ENCODE data around the gene AURKAIP1.

DNA sequence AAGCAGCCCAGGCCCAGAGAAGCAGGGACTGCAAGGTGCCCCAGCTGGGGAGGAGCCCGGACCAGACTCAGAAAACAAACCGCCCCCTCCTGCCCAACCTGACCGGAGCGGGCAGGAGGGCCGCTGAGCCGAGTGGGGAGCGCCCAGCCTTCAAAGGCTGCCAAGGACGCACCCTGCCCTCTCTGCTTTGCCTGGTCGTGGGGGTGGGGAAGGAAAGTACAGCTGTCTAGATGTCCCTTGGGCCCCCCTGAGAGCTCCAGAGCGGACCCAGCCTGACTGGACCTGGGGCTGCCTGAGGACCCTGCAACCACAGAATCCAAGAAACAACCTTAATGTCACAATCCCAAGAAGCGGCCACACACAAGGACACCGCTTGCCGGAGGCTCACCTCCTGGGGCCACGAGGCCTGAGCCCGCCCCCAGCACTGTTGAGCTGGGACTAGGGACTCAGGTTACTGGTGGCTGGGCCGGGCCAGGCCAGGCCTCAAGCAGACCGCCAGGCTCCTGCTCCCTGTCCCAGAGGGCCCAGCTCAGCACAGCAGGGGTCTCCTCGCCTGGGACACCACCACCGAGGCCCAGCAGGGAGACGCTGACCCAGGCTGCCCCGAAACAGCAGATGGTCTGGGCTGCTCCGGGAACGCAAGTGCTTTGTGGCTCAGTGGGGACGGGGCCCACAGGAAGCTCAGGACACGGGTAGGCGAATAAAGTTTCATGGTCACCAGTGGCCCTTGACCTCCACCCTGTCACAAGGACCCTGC is 27.2 kb downstream of the AURKAIP1 start:
- TF ChIP-seq, protein P1, sequence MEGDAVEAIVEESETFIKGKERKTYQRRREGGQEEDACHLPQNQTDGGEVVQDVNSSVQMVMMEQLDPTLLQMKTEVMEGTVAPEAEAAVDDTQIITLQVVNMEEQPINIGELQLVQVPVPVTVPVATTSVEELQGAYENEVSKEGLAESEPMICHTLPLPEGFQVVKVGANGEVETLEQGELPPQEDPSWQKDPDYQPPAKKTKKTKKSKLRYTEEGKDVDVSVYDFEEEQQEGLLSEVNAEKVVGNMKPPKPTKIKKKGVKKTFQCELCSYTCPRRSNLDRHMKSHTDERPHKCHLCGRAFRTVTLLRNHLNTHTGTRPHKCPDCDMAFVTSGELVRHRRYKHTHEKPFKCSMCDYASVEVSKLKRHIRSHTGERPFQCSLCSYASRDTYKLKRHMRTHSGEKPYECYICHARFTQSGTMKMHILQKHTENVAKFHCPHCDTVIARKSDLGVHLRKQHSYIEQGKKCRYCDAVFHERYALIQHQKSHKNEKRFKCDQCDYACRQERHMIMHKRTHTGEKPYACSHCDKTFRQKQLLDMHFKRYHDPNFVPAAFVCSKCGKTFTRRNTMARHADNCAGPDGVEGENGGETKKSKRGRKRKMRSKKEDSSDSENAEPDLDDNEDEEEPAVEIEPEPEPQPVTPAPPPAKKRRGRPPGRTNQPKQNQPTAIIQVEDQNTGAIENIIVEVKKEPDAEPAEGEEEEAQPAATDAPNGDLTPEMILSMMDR (IDR thresholded peaks at IDR 0.05), result no peak
- TF ChIP-seq POLR2A (IDR thresholded peaks at IDR 0.05) (no peak), POLR2AphosphoS5 (IDR thresholded peaks at IDR 0.05) (no peak), EP300 (IDR thresholded peaks at IDR 0.05) (no peak)

Measured in suprapubic skin (tissue), 4 donors.